Stimulated activated CD8-positive, alpha-beta memory T cell treated with anti-CD3 and anti-CD28 coated beads, Interleukin-15, amount 100 ng/mL, for 48 hours (primary cell): ENCODE measurements around the gene ADD1.
A peak's percentile ranks its signal among the peaks of the same experiment; 100 is the strongest.

Experiments used
- DNase-seq, 2 donors: peaks; one replicate each; pipeline ENCODE4 v3.0.0-alpha.2; 2020; ENCODE audit warnings: low read depth in 2 of 2

Gene ADD1

DNA sequence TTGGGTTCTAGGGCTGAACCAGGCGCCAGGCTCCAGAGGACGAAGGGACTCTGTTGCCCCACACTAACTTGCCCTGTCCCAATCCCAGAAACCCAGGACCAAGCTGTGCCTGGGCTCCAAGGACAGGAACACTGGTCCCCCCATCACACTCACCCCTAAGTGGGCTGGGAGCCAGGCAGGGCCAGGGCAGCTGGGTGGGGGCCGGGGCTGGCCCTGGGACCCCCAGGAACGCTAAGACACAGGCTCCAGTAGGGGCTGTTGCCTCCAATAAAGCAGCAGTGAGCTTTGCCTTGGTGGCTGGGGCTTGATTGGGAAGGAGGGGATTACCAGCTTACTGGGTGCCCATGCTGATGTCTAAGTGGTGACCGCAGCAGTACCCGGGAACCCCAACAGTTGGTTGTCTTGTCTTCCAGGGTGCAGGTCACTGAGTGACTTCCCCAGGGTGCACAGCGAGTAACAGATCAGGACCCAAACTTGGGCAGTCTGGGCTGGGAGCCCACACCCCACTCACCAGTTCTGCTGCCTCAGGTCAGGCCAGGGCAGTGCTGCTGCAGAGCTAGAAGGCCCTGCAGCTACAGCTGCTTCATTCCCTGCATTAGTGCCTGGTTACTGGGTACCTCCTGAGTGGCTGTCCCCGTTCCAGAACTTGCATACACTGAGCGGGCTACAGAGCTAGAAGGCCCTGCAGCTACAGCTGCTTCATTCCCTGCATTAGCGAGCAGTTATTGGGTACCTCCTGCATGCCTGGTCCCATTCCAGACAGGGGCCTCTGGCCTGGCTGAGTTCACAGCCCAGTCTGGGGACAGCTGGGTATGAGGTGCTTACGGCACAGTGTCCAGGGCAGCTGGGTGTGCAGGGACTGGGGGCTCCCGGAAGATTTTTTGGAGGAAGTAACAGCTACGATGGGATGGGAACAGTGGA is 9.4 kb upstream of the ADD1 start:
- DNase-seq: no peak

GRCh38 chr4:2835978-2836377 is 7.7 kb upstream of the ADD1 start:
- no peak for DNase-seq

DNA sequence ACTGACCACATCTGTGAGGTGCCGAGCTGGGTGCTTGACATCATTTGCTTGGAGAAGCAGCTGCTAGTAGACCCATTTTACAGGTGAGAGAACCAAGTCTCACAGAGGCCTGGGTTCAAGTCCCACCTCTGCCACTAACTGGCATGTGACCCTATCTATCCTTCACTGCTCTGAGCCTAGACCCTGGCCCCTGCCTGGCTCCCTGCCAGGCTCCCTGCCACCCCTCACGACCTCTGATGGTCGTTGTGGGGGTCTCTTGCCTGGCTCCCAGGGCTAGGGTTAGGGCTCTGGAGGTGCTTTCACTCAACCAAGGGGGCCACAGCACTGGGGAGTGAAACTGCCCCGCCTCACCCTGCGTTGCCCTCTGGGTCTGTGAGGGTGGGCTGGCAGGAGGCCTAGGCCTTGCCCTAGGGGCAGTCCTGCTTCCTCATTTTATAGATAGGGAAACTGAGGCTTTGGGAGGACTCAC is 7.2 kb upstream of the ADD1 start:
- no peak for DNase-seq

GRCh38 chr4:2837110-2837903 is 6.3 kb upstream of the ADD1 start:
- no peak for DNase-seq

GRCh38 chr4:2837904-2838496 is 5.6 kb upstream of the ADD1 start:
- peak; percentile 38 to 47 for DNase-seq

DNA sequence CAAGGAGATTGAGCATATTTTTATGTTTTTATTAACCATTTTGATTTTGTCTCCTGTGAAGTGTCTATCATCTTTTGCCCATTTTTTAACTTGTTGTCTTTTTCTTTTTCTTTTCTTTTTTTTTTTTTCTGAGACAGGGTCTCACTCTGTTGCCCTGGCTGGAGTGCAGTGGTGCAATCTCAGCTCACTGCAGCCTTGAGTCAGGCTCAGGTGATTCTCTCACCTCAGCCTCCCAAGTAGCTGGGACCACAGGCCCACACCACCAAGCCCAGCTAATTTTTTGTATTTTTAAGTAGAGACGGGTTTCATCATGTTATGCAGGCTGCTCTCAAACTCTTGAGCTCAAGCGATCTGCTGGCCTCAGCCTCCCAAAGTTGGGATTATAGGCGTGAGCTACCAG is 4.6 kb upstream of the ADD1 start:
- no peak for DNase-seq

DNA sequence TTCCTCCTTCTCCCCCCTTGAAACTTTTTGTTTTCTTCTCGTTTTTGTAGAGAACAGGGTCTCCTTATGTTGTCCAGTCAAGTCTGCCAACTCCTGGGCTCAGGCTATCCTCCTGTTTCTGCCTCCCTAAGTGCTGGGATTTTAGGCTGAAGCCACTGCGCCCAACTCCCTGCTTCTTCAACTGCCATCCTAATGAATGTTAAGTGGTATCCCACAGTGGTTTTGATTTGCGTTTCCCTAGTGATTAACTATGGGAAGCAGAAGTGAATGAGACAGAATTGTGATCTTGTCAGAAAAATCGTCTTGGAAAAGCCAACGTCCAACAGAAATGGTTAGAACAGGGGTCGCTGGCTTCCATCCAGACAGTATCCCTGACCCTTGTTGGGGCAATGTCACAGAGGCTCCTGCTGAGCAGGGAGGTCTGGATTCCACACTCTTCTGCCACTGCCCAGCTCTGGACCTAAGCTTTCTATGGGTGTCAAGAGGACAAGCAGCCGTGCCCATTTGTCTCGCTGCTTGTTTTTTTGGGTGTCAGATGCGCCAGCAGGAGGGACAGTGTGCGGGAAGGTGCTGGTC is 869 bp upstream of the ADD1 start:
- DNase-seq: no peak

- DNase-seq: no peak
These were observed 419 bp downstream of the ADD1 start for GRCh38 chr4:2843941-2844584.

- no peak for DNase-seq
These were observed 2.5 kb downstream of the ADD1 start for GRCh38 chr4:2846172-2846571.

DNA sequence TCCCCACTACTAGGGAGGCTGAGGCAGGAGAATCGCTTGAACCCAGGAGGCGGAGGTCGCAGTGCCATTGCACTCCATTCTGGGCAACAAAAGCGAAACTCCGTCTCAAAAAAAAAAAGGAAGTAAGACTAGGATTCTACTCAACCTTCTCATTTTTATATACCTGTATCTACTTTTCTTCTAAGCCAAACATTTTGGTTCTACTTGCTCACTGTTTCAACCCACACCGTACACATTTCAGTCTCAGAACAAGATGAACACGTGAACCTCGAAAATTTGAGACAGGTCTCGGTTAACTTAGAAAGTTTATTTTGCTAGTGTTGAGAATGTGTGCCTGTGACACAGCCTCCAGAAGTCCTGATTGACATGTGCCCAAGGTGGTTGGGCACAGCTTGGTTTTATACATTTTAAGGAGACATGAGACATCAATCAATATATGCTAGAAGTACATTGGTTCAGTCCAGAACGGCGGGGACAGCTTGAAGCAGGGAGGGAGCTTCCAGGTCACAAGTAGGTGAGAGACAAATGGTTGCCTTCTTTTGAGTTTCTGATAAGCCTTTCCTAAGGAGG is 3.7 kb downstream of the ADD1 start:
- no peak for DNase-seq

DNA sequence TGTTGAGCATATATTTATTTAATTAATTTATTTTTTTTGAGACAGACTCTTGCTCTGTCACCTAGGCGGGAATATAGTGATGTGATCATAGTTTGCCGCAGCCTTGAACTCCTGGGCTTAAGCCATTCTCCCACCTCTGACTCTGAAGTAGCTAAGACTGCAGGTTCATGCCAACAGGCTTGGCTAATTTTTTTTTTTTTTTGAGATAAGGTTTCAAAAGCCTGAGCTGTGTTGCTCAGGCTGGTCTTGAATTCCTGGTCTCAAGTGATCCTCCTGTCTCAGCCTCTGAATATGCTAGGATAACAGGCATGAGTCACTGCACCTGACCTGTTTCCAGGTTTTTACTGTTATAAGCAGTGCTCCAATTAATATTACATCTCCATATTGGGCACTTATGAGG is 4.8 kb downstream of the ADD1 start:
- DNase-seq: no peak

- no peak for DNase-seq
These were observed 5.9 kb downstream of the ADD1 start for GRCh38 chr4:2849267-2850152.

- no peak for DNase-seq
These were observed 7.5 kb downstream of the ADD1 start for GRCh38 chr4:2850966-2851798.

- no peak for DNase-seq
These were observed 8.9 kb downstream of the ADD1 start for GRCh38 chr4:2852481-2852921.

DNA sequence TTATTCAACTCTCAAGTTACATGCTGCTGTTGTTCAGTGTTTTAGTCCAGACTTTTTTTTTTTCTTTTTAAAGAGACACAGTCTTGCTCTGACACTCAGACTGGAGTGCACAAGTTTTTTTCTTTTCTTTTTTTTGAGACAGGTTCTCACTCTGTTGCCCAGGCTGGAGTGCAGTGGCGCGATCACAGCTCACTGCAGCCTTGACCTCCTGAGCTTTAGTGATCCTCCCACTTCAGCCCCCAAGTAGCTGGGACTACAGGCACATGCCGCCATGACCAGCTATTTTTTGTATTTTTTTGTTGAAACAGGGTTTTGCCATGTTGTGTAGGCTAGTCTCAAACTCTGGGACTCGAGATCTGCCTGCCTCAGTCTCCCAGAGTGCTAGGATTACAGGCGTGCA is 11.9 kb downstream of the ADD1 start:
- no peak for DNase-seq

- DNase-seq: no peak
These were observed 12.6 kb downstream of the ADD1 start for GRCh38 chr4:2856266-2856665.

GRCh38 chr4:2857349-2857927 is 13.8 kb downstream of the ADD1 start:
- DNase-seq: no peak

DNA sequence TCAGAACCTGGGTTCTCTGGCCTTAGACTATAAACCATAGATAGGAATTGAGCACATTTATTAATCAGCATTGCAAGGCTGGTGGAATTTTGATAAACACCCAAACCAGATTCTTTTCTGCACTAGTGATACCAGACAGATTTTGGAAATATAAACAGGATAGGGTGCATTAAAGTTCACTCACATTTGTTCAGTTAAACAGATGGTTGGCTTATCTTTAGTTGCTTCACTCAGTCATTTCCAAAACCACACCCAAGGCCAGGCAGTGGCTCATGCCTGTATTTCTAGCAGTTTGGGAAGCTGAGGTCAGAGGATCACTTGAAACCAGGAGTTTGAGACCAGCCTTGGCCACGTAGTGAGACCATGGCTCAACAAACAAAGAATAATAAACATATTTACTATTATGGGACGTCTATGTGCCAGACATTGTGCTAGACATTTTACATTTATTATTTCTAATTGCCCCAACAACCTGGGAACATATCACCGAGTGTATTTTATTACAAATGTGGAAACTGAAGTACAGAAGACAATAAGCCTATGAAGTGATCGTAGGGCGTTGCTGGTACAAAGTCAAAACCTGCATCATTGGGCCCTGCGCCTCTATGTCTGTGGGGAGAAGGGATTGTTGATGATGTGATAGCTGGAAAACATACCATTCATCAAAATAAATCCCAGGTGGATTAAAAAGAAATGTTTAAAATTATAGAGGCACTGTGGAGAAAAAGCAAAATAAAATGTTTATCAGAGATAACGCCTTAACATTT is 15.0 kb downstream of the ADD1 start:
- DNase-seq: no peak
